Neural progenitor cell (in vitro differentiated cells): ENCODE data around the gene LORICRIN.

ENCODE experiments used
- CTCF ChIP-seq: fragments of 200-600 bp; sonication (generic); IDR thresholded peaks from 2 replicates; pipeline ENCODE4 v1.5.1; 2017; ENCODE audit warnings: antibody characterized with exemption, mild to moderate bottlenecking
- EZH2 ChIP-seq: fragments of 200-600 bp; sonication (generic); IDR thresholded peaks from 2 replicates; pipeline ENCODE4 v1.6.1; 2017; ENCODE audit warnings: antibody characterized with exemption, mild to moderate bottlenecking, moderate library complexity

GRCh38 chr1:153302308-153302707 lies 42.8 kb downstream of the LORICRIN start:
- TF ChIP-seq CTCF (no peak), EZH2 (no peak)
